NCI-H146 (cell line): ENCODE results near the gene CDK4.

ENCODE experiments used
- DNase-seq: peaks from one replicate; lab custom pipeline; 2025; lab: John Stamatoyannopoulos, UW

The CDK4 gene

GRCh38 chr12:57739387-57739786 is 12.7 kb downstream of the CDK4 start:
- DNase-seq = no peak

DNA sequence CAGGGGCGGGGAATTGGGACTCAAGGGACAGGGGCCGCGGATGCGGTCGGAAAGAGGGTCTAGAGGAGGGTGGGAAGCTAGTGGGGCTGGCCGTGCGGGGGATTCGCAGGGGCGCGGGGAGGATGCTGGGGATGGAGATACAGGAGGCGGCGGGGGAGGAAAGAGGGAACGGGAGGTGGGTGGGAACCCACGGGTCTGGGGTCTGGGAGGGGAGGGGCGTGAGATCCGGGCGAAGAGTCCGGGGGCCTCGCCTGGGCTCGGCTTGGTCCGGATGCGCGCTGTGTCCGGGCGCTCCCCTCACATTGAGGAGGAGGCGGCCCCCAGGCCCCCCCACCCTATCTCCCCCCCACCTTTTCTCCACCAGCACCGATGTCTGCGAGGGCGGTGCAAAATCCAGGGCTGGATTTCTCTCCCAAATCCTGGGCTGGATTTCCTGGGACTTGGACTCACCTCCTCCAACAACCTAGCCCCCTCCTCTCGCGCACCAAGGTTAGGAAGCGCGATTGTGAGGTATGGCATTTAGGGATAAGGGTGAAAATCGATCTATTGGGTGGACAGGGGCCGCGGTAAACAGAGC is 13.4 kb downstream of the CDK4 start, which contains the start of gene AGAP2:
TSS of gene AGAP2 (minus strand) at position 82 of the 577 bp plus-strand sequence. CDS start 496 bp downstream, outside the sequence.
- DNase-seq = peak; percentile 52

- peak; percentile 31 for DNase-seq
Measured at GRCh38 chr12:57737467-57738460, 14.3 kb downstream of the CDK4 start.

- peak; percentile 21 for DNase-seq
Measured at GRCh38 chr12:57736741-57737466, 15.2 kb downstream of the CDK4 start.

DNA sequence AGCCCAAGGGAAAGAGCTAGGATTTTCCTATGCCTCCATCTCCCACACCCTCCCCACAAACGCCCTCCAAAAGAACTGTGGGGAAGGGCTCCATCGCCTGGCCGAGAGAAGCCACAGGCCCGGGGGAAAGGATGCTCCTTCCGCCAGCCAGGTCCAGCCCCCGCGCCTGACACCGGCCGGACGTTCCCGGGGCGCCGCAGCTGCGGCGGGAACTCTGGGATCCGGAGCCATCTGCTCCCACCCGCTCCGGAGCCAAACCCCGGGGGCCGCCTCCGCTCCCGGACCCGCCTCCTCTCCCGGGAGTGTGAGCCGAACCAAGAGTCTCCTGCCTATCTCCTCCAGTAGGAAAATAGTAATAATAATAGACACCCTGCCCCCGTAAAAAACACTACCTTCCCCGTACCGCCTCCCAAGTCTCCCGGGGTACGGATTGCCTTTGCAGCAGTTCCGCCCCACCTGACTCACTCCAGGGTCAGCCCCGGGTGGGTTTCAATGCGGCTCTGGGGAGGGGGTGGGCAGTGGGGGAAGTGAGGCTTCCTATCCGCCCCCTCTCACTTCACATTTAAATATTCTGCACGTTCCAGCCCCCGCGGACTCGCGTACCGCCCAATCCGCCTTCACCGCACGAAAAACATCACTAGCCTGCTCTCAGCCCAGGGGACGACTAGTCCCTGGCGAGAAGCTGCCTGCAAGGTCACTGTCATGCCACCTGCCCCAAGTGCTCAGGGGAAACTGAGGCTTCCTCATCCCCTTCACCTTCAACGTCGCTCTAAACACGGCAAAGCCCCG is 16.0 kb downstream of the CDK4 start:
- peak; percentile 74 for DNase-seq

DNA sequence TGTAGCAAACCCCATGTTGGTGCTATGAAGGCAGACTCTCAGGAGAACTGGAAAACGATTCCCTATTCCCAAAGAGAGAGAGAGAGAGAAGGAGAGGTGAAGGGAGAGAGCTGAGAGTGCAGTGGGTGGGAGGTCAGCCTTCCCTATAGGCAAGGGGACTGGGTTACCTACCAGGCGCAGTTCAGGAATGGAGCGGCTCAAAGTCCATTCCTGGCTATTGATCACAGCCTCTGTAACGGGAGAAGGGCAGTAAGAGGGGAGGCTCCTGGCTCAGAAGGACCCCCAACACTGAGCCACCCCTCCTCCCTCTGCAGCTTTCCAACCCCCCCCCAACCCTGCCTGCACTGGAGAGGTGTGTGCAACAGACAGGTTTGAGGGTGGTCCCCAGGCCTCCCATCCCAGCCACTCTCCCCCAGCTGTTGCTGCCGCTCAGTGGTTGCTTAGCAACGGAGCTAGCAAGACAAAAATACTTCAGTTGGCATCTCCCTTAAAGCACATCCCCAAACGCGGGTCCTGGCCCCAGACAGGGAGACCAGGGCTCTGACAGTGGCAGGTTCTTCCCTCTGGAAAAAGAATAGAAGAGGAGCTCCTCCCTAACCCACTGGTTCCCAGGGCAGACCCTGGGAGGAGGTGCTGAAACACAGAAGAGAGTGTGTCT is 16.8 kb downstream of the CDK4 start:
- DNase-seq = no peak

GRCh38 chr12:57734591-57734990 is 17.5 kb downstream of the CDK4 start:
- DNase-seq = no peak

DNA sequence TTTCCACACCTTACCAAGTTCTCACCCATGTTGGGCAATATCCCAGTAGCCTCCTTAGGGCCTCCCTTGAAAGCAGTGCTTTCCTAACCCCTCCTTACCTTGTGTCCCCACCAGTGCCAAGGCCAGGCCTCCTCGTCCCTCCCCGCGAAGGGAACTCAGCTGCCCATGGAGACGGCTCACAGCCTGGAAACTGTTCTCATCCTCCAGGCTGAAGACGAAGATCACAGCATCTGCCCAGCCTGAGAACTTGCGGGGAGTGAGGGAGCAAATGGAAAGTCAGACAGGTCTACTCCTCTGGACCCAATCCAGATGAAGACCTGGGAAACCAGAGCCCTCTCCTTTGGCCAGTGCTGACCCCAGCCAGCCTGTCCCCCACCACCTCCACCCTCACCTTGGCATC is 18.2 kb downstream of the CDK4 start:
- DNase-seq = no peak

- DNase-seq = no peak
Measured at GRCh38 chr12:57732726-57733593, 19.1 kb downstream of the CDK4 start.

GRCh38 chr12:57732270-57732669 is 19.8 kb downstream of the CDK4 start:
- no peak for DNase-seq

DNA sequence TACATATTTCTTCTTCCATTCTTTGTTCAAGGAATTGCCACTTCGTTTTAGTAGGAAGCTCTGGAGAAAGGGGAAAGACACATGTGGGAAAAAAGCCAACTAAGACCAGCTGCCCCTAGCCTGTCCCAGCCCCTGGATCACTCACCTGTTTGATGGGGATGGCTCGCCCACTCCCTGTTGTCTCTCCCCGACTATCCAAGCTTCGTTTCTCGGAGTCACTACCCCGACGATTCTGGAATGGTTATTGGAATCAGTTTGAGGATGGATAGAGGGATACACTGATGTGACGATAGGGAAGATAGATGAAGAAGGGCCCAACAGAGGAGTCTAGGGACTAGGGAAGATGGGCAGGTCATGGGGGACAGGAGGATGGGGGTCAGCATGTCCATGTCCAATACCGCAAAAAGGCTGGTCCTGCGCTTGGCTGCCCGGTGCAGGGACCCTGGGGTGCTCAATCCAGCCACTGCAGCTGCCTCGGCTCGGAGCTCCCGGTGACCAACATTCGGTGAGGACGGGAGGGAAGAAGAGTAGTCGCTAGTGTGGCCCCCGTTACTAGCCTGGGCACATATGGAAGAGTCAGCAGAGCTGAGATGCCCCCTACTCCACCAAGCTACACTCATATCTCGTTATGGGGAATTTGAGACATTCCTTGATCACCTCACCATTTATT is 20.6 kb downstream of the CDK4 start:
- DNase-seq = no peak

- no peak for DNase-seq
Measured at GRCh38 chr12:57730336-57731067, 21.6 kb downstream of the CDK4 start.

DNA sequence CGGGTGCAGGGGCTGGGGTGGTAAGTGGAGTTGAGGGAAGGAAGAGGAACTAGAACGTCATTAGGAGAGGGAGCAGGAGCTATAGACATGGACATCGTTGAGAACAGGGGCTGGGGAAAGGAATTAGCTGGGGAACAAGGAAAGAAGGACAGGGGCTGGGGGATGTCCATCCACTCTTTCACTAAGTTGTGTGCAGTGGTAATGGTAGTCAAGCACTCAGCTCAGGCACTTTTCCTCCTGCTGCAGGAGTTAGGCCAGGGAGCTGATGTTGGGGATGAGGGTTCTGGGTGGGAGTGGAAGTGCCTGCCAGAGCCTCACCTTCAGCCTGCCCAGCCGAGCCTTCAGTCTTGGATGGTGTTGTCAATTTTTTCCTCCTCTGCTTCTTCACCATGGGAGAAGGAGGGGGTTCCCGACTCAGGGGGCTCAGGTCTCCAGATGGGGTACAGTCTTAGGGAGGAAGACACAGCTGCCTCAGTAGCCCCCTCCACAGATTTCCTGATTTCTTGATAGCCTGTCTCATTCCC is 22.7 kb downstream of the CDK4 start:
- DNase-seq = no peak

DNA sequence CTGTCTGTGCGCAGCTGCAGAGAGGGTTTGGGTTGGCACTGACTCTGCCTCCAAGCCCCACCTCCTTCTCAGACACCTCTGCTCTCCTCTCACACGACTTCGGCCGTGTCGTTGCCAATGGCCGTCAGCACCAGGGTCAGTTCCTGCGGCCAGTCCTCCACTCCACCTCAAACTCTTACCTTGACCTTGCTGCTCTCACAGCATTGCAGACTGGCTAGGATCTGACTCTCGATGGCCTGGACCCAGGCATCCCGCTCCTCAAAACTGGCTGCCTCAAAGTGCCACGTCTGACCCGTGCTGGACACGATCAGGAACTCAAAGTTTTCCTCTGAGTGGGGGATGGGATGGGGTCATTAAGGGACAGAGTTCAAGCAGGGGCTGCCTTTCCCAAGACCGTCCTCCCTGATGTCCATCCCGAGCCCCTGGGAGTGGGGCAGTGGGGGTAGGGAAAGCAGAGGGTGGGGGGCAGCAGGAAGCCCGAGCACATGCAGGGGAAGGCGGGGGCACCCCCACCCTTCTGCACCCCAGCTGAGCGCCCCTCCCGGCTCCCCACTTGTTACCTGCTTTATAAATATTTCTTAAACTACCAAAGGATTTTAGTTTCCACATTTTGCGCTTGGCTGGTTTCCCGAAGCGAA is 24.2 kb downstream of the CDK4 start:
- no peak for DNase-seq

- no peak for DNase-seq
Measured at GRCh38 chr12:57726884-57727757, 25.0 kb downstream of the CDK4 start.

DNA sequence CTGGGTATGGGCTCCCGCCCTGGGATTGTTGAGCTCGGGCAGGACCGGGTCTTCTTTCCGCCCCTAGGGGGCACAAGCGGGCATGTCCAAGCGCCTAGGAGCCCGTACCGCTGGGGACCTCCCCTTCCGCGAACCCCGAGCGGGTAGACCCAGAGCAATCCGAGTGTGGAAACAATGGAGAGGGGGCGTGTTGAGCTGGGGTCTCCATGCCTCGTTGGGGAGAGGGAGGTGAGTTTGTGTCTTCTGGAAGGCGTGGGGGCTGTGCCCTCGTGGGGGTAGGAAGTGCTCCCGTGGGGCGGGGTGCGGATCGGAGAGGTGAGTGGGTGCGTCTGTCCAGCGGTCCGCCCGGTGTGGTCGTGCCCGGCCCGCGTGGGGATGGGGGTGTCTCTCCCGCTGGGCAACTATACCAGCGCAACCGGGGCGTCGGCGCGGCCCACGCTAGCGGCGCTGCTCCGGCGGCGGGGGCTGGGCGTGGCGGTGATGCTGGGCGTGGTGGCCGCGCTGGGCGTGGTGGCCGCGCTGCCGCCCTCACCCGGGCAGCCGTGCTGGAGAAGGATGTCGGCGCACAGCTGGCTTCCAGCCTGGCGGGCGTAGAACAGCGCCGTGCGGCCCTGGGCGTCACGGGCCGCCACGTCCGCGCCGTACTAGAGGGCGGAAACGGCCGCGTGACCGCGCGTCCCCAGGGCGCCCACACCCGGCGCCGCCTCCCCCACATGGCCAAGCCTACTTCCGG is 25.8 kb downstream of the CDK4 start:
- peak; percentile 91 for DNase-seq

DNA sequence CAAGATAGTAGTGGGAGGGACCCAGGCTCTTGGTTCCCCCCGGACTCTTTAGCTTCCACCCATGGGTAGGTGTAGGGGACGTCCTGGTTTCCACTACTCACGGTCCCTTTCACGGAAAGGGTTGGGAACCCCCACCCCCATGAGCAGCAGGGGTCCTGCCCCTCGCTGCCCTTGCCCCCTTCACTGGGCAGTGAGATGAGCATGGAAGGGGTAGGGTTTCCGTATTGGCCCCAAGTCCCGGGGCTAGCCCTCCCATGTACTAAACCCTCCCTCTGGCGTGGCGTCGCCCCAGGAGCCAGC is 26.3 kb downstream of the CDK4 start:
- no peak for DNase-seq
